NCI-H2196 (cell line): ENCODE data around the gene TMEM11.
"Not testable (repeated sequence)": the region's sequence is repeated elsewhere in the genome, so short reads cannot be mapped to it uniquely, and the experiment has no call there.

ENCODE experiments used
- DNase-seq: peaks from one replicate; lab custom pipeline; 2025; ENCODE audit not compliant: unreplicated experiment; lab: John Stamatoyannopoulos, UW

The TMEM11 gene

DNA sequence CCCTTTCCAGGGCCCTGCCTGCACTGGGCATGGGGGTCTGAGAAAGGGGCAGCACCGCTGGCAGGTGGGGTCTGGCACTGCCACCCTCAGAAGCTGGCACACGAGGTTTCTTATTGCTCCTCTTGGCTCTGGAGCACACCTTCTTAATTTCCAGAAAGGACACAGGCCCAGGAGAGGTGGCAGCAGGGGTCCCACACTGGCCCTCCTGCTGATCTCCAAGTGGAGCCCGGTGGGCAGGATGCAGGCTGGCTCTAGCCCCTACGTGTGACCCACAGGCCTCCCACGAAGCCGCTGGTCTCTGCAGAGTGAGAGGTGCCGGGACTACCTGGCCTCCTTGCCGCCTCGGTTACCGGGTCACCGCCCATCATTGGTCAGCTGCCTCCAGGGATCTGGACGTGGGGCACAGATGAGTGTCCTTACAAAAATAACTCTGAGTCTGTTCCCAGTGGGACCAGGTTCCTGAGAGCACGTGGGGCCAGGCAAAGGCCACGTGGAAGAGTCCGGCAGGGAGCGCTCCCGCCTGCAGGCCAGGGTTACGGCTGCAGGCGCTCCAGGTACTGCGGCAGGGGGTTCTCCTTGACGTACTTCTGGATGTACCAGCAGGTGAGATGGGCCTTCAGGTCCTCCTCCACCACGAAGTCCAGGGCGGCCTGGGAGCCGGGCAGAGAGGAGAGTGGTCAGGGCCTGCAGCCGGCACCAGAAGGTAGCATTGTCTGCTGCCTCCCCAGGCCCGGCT lies 29.0 kb upstream of the TMEM11 start:
- DNase-seq, result no peak

DNA sequence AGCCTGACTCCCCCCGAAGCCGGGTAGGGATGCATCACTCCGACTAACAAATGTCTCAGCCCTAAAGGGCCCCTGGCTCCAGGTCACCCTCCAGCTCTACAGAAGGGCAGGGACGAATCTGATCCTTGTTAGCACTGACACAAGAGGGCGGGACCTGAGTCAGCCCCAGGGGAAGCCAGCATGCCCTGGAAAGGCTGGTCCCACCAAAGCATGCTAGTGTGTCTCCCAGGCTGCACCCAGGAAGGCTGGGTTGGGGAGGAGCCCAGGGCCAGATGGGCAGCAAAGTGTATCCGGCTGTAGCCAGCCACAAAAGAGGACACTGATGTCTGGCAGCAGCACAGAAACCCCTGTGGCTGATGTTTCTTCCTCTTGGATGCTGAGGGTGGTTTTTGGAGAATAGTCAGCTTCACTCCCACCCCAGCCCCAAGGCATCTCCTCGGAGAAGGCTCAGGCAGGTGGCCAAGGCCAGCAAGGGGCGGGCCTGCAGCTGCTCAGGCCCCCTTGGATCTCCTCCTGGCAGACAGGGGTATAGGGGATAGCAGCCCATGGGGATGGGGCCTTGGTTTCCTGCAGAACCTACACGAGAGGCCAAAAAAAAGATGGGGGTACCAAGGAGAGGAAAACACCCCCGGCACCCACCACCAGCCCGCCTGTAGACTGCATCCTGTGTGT lies 28.2 kb upstream of the TMEM11 start:
- no peak for DNase-seq

DNA sequence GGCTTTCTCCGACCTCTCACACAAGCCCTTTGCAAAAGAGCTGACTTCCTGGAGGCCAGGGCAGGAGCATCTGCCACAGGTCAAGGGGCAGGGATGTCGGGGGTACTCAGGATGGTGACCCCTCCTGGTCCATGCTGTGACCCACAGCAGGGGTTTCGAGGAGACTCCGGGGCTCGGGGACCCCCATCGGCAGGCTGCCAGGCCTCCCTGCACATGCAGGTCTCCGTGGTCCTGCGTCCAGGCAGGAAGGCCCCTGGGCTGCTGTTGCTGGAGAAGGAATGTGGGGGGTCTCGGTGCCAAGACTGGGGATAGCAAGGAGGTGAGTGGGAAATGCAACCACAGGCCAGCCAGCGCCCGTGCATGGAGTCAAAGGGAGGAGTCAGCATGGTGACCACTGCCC lies 27.6 kb upstream of the TMEM11 start:
- DNase-seq, result no peak

DNA sequence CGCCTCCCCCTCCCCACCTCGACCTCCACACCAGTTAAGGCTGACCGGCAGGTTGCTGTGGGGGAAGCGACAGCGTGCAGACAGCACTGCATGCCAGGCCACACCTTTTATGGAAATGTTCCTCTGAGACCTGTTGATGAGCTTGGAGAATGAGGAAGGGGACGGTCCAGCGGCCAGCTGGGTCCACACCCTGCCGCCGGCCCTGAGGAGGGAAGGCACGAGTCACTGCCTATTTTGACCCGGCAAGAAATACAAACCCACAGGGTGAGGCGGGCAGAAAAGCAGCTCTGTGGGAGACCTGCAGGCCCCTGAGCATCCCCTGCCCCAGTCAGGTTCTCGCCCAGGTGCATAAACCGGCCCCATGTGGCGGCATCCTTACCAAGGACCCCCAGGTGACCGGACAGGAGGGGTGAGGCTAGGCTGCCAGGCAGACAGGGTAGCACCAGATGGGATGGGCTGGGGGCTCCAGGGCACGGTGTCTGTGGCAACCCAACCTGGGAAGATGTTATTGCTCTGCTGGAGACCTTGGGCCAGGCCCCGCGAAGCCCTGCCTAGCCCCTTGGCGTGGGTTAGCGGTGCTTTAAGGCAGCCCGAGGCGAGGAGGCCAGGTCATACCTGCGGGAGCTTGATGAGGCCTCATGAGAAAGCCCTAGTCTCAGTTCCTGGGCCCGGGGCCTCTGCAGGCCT lies 26.6 kb upstream of the TMEM11 start:
- no peak for DNase-seq

DNA sequence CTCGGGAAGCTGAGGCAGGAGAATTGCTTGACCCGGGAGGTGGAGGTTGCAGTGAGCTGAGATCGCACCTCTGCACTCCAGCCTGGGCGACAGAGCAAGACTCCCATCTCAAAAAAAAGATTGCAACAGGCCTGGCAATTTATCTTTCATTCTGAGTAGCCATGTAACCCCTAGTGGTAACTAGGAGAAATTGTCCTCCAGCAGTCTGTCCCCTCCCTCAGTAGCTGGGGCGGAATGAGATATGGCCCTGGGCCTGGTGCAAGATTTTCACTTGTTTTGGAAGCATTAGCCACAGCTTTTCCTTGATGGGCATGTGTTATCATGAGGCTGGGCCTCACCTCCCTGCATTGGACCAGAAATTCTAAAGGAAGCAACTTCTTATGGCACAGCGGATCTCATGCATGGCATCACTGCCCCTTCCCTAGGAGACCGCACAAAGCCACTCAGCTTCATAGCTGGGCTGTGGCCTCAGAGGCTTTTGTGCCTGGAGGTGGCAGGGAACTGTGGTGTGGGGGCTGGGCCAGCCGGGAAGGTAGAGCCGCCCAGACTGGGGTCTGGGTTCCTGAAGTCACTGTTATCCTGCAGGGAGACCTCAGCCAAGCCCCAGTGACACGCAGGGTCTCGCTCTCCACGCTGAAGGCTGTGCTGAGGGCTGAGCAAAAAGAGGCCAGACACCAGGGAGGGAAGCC lies 25.9 kb upstream of the TMEM11 start:
- no peak for DNase-seq

DNA sequence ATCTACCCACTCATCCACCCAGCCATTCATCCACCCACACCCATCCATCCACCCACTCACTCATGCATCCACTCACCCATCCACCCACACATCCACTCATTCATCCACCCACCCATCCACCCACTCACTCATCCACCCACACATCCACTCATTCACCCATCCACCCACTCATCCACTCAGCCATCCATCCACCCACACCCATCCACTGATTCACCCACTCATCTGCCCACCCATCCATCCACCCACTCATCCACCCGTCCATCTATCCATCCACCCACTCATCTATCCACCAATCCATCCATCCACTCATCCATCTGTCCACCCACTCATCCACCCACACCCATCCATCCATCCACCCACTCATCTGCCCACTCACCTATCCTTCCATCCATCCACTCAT lies 22.0 kb upstream of the TMEM11 start:
- no peak for DNase-seq

DNA sequence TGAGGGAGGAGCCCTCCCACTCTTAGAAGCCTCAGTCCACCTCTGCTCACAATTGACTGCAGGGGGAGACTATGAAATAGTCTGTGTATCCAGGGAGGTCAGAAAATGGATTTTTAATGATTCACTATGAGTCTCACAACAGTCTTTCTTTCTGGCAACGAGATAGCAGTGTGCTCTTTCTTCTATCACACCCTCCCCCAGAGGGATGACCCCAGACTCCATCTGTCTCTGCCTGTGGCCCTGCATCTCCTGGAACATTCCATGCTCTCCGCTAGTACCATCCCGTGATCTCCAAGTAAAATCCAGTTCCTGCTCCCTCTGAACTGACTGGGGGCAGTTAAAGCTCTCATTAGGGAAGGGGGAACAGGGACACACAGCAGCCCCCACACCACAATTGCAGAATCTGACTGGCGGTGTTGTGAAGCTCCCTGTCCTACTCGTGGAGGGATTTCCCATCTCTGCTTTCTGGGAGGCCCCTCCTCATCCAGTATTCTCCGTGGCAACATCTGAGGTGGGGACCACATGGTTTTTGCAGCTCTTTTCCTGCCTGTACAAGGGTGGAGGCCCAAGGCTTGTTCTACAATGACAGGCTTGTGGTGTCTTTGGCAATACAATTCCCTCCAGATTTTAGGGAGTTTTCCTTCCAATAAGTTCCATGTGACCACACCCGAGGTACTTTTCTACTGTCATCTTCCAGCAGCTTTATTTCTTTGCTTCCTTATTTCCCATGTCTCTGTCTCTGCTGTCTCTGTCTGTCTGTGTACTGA lies 19.8 kb upstream of the TMEM11 start:
- DNase-seq, result no peak

DNA sequence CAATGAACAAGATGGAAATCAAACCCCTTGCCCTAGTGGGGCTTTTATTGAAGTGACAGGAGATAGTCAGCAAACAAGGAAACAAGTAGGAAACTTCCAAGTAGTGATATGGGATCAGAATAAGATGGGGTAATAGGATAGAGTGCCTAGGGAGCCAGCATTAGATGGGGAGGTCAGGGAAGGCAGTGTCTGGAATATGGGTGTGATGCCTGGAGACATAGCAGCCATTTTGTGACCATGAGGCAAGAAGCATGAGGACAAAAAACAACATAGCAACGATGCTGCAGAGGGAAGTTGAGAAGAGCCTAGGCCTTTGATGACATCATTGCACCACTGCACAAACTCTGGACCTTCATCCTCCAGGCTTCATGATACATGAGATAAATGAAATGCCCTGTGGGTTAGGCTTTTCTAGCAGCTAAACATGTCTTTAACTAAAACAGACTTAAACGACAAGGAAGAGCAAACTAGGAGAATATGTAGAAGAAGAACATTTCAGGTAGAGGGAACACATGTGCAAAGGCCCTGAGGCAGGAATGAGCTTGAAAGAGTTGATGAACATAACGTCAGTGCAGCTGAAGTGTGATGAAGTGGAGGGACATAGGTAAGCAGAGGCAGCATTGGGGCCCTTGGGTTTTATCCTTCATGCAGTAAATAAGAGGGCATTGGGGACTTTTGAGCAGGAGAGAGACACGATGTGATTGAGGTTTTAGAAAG lies 18.2 kb upstream of the TMEM11 start:
- no peak for DNase-seq

DNA sequence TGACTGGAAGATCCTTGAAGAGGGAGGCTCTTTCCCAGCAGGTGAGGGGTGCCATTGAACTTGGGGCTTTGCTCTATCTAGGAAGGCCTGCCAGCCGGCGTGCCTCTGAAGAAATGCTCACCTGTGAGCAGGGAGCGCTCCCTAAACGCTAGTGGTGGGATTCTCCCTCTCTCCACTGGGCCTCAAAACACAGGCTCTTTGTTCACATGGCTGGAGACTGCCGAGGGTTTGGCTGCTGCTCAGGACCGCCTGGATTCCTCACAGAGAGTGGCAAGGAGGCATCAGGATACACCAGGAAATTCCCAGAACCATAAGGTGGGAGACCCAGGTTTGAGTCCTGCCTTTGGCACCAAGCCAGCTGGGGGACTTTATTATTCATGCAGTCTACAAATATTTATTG lies 17.6 kb upstream of the TMEM11 start:
- no peak for DNase-seq

DNA sequence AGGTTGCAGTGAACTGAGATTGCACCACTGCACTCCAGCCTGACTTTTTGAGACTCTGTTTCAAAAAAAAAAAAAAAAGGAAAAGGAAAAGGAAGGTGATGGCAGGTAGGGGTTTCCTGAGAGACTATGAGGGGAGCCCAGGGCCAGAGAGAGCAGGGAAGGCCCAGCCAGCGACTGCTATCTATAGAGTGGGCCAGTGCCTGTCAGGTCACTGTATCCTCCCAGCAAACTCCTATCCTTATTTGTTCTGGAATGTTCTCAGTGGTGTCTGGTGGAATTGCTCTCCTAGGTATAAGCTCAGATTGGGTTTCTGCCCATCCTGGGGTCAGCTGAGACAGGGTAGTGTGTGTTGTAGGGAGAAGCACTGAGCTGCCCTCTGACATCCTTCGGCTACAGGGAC lies 14.9 kb upstream of the TMEM11 start:
- DNase-seq, result no peak

DNA sequence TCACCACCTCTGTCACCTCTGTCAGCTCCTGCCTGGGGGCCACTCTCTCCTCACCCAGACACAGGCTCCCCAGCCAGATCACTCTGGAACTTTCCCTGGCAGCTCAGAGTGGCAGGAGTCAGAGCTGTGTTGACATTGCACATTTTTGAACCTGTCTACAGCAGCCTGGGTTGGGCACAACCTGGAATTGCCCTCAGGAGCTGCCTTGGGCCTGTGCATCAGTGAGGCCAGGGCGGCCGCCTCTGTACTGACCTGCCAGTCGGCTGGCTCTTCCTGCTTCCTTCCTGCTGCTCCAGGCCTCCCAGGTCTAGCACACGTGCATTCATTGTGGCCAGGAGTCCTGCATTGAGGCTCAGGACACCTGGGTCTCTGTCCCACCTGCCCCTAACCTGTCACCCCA lies 14.2 kb upstream of the TMEM11 start:
- DNase-seq, result no peak

DNA sequence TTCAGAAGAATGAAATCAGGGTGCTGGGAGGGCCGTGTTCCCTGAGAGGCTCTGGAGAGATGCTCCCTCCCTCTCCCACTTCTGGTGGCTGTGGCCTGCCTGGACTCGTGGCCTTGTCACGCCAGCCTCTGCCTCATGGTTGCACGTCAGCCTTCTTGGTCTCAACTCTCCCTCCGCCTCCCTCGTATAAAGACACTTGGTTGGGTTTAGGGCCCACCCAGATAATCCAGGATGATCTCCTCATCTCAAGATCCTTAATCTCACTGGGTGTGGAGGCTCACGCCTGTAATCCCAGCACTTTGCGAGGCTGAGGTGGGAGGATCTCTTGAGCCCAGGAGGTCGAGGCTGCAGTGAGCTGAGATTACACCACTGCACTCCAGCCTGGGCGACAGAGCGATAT lies 13.3 kb upstream of the TMEM11 start:
- not testable (repeated sequence) for DNase-seq

DNA sequence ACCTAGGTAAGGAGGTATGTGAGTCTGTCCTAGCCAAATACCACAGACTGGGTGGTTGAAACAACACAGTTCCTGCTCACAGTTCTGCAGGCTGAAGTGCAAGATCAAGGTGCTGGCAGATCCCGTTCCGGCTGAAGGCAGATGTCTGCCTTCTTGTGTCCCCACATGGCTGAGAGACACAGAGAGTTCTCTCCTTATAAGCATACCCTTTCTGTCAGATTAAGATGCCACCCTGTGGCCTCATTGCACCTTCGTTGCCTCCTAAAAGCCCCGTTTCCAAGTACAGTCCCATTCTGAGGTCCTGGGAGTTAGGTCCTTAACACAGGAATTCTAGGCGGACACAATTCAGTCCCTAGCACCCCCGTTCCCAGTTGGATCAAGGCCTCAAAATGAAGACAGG lies 9.1 kb upstream of the TMEM11 start:
- DNase-seq, result no peak

DNA sequence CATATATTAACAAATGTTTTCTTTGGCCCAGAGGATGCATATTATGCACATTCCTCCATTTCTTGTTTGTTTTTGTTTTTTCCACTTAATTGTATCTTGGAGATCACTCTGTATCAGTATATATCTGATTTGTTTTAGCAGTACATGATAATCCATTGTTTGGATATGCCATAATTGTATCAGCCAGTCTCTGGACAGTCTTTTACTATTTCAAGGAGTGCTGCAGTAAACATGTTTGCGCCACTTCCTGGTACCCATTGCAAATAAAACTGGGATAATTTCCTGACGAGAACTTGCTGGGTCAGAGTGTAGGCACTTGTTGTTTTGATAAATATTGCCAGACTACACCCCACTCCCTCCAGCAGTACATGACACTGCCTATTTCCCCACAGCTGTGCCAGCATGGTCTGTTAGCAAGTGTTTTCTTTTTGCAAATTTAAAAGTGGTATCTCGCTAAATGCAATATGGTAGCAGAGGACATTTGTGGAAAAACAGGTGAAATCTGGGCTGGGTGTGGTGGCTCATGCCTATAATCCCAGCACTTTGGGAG lies 4.9 kb upstream of the TMEM11 start:
- DNase-seq, result no peak

DNA sequence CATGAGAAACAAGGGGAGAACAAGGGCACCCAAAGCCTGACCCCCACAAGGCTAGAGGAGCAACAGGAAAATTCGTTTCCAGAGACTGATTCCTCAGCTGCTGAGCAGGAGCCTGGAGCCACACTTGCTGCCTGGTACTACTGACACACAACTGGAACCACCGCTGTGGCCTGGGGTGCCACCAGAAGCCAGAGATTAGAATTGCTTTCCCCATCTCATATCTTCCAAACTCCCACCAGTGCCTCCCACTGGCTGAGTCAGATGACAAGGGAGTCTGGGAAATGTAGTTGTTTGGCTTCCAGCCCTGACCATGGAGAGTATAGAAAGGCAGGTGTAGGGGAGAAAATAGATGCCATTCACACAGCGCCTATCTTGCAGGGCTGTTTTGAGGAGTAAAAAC lies 4.1 kb upstream of the TMEM11 start:
- DNase-seq, result no peak

DNA sequence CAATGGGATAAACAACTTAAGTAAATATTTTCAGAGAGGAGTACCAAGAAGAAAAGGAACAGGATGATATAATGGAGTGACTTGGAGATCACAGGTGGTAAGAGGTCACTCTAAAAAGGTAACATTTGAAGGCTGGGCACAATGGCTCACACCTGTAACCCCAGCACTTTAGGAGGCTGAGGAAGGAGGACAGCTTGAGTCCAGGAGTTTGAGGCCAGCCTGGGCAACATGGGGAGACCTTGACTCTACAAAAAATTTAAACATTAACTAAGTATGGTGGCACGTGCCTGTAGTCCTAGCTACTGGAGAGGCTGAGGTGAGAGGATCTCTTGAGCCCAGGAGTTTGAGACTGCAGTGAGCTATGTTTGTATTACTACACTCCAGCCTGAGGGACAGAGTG lies 3.4 kb upstream of the TMEM11 start:
- no peak for DNase-seq

DNA sequence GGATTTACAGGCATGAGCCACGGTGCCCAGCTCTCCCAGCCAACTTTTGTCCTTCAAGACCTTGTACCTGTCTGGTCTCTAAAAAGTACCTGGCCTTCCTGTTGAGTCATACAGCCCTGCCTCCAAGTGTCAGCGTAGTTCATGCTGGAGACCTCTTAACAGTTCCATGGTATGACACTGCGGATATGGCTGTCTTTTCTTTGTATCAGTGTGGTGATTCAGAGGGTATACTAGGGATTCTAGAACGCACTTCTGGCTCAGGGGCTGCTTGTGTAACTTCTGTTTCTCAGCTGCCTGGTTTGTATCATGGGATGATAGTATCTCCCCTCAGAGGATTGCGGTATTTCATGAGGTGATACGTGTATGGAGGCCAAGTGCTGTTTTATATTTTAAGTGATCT lies 2.0 kb upstream of the TMEM11 start:
- no peak for DNase-seq

DNA sequence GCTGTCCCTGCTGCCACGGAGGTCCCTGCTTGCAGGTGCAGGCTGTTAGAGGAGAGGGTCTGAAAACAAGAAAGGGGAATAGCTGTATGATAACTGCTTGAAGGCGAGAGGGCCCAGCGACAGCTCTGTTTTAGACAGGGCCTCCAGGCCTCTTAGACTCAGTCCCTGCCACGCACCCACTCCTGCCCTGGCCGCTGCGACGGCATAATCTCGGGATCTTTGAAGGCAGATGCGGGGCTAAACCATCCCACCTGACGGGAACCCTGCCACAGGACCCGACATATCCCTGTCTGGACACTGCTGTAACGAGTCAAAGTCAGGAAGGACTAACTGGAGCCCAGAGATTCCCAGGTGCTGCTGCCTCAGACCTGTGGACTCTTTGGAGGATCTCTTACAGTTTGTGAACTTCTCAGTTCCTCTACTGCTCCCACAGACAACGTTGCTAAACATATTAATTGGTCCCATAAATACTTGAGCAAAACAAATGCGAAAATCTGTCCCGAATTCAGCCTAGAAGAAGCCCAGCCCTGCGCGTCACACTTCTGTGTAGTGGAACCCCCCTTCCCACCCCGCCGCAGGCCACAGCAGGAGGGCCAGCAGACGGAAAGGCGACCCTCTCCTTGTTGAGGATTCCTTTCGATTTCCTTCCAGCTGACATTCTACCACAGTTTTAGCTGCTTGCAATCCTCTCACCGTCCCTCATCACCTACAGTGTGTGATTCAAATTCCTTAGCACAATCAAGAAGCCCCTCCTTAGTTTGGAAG lies 998 bp upstream of the TMEM11 start:
- no peak for DNase-seq

DNA sequence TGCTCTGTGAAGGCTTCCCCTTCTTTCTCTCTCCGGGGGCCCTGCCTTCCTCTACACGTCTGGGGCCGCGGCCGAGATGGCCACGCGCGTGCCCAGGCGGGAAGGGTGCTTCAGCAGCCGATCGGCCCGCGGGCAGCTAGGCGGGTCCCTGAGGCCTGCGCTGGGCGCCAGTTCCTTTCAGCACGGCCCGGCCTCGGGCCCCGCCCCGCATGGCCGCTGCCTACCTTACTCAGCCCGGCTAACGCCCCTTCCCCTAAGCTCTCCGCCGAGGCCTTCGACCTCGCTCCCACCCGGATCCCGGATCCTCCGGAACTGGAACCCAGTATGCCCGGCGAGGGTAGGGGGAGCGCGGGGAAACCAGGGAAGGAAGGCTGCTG lies 335 bp downstream of the TMEM11 start:
- no peak for DNase-seq
